ENCODE data around the gene ST3GAL3.

The ST3GAL3 gene

DNA sequence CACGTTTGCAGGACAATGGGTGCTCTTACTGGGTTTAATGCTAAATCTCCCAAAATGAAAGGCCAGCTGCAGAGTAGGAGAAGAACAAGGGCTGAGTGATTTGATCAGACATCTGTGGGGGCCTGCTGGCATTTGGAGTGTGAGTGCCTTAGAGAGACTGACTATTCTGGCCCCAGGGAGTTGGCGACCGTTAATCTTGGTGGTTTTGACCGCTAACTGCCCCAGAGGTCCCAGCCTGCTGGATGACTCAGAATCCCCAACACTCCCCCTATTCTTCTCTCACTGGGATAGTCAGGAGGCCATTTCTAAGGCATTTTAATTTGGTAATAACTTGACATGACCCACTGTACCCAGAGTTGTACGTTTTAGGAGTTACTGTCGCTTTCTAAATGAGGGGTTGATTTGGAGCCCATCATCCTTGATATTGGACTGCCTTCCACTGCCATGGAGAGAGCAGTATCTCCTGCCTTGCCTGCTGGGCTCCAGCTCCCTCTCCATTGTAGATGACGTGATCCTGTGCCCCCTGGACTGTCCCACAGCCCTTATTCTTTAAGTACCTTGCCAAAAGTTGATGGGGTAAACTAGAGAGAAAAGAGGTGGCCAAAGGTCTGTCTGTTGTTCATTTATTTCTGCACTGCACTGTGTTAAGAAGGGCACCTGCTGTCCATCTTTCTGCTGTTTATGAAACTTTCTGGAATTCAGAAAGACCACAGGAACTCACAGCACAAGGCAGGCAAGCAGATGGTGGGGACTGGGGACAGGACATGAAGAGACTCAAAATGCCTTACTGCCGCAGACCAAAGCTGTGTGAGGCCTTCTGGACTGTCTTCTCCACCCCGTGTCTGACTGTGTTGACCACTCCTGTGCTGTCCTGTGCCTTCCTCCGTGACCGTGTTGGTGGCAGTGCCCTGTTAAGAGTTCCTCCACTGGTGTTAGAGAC lies 128.0 kb downstream of the ST3GAL3 start:
- no peaks in the 10 kb centered on the region for H3K36me3 ChIP-seq
- TF ChIP-seq, protein P1, sequence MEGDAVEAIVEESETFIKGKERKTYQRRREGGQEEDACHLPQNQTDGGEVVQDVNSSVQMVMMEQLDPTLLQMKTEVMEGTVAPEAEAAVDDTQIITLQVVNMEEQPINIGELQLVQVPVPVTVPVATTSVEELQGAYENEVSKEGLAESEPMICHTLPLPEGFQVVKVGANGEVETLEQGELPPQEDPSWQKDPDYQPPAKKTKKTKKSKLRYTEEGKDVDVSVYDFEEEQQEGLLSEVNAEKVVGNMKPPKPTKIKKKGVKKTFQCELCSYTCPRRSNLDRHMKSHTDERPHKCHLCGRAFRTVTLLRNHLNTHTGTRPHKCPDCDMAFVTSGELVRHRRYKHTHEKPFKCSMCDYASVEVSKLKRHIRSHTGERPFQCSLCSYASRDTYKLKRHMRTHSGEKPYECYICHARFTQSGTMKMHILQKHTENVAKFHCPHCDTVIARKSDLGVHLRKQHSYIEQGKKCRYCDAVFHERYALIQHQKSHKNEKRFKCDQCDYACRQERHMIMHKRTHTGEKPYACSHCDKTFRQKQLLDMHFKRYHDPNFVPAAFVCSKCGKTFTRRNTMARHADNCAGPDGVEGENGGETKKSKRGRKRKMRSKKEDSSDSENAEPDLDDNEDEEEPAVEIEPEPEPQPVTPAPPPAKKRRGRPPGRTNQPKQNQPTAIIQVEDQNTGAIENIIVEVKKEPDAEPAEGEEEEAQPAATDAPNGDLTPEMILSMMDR (IDR thresholded peaks at IDR 0.05; ENCODE audit: low read depth, low read length): no peak
- H3K9me3 ChIP-seq: no peaks in the 10 kb centered on the region
- H3K27me3 ChIP-seq: no peaks in the 10 kb centered on the region
- H3K4me3 ChIP-seq (ENCODE audit: low read depth, low read length): no peak overlapping the region
- peak; percentile 75 for DNase-seq
- H3K4me1 ChIP-seq: peaks cover 28% of the 10 kb centered on the region

DNA sequence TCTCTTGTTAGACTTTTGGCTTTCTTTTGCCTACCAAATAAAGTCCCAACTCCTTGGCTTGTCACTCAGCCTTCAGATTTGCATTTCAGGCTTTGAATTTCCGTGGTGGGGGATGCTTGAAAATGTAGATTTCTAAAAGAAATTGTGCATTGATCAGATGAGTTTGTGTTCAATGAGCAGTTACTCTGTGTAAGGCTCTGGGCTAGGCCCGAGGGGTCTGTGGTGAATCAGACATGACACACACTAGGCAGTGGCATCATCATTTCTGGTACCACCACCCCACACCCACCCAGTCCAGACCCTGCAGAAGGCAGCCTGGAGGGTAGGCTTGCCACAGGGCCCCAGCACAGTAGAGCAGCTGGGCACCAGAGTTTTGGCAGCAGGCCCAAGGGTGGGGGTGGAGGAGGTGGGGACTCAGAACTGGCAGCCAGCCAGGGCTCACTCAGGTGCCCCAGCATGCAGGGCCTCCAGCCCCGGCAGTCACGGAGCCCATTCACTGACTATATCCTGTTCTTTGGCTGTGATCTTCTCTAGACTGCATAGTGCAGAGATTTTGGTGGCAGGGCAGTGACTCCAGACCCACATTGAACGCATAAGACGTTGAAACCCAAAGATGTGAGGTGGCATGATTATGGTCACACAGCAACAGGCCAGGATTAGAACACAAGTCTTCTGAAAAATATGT lies 129.1 kb downstream of the ST3GAL3 start:
- TF ChIP-seq, protein P1 (IDR thresholded peaks at IDR 0.05; ENCODE audit: low read depth, low read length): no peak
- H3K4me3 ChIP-seq (ENCODE audit: low read depth, low read length): no peak overlapping the region
- H3K9me3 ChIP-seq: no peaks in the 10 kb centered on the region
- peaks cover 28% of the 10 kb centered on the region for H3K4me1 ChIP-seq
- no peaks in the 10 kb centered on the region for H3K27me3 ChIP-seq
- DNase-seq: peak; percentile 92
- no peaks in the 10 kb centered on the region for H3K36me3 ChIP-seq

GRCh38 chr1:43839056-43839455 lies 131.7 kb downstream of the ST3GAL3 start:
- H3K36me3 ChIP-seq: no peaks in the 10 kb centered on the region
- TF ChIP-seq, protein P1 (IDR thresholded peaks at IDR 0.05; ENCODE audit: low read depth, low read length): no peak
- H3K4me1 ChIP-seq: peaks cover 28% of the 10 kb centered on the region
- DNase-seq: no peak
- no peaks in the 10 kb centered on the region for H3K27me3 ChIP-seq
- no peak overlapping the region for H3K4me3 ChIP-seq (ENCODE audit: low read depth, low read length)
- no peaks in the 10 kb centered on the region for H3K9me3 ChIP-seq

DNA sequence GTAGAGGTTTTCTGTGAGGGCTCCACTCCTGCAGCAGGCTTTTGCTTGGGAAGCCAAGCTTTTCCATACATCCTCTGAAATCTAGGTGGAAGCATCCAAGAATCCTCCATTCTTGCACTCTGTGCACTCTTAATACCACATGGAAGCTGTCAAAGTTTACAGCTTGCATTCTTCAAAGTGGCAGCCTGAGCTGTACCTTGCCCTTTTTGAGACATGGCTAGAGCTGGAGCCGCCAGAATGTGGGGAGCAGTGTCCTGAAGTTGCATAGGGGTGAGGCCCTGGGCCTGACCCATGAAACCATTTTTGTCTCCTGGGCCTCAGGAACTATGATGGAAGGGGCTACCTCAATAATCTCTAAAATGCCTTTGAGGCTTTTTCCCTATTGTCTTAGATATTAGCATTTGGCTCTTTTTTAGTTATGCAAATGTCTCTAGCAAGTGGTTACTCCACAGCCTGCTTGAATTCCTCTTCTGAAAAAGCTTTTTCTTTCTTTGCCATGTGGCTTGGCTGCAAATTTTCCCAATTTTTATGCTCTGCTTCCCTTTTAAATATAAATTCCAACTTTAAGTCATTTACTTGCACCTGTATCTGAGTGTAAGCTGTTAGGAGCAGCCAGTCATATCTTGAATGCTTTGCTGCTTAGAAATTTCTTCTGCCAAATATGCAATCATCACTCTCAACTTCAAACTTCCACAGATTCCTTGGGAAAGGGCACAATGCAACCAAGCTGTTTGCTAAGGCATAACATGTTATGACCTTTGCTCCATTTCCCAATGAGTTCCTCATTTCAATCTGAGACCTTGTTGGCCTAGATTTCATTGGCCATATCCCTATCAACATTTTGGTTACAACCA lies 134.2 kb downstream of the ST3GAL3 start:
- DNase-seq: no peak
- TF ChIP-seq, protein P1 (IDR thresholded peaks at IDR 0.05; ENCODE audit: low read depth, low read length): no peak
- H3K4me3 ChIP-seq (ENCODE audit: low read depth, low read length): no peak overlapping the region
- H3K36me3 ChIP-seq: no peaks in the 10 kb centered on the region
- H3K27me3 ChIP-seq: no peaks in the 10 kb centered on the region
- H3K4me1 ChIP-seq: peaks cover 9% of the 10 kb centered on the region
- no peaks in the 10 kb centered on the region for H3K9me3 ChIP-seq

GRCh38 chr1:43842175-43842498 lies 134.8 kb downstream of the ST3GAL3 start:
- Histone ChIP-seq H3K9me3 (no peaks in the 10 kb centered on the region), H3K27me3 (no peaks in the 10 kb centered on the region), H3K36me3 (no peaks in the 10 kb centered on the region), H3K4me1 (peaks cover 4% of the 10 kb centered on the region), H3K4me3 (ENCODE audit: low read depth, low read length) (no peak overlapping the region)
- no peak for DNase-seq
- TF ChIP-seq, protein P1 (IDR thresholded peaks at IDR 0.05; ENCODE audit: low read depth, low read length): no peak

All from BE2C (cell line).